ACHN (cell line): ENCODE results near the gene ADD3.
"Not testable (repeated sequence)": the region's sequence is repeated elsewhere in the genome, so short reads cannot be mapped to it uniquely, and the experiment has no call there.

Experiments
- DNase-seq: peaks from one replicate; pipeline ENCODE4 v3.0.0-alpha.2; 2015
- in situ Hi-C: cut with HindIII; loops from 2 replicates; pipeline ENCODE4 v1.10.0; 2017; ENCODE audit warnings: low sequenced_read_pairs, low pct_ligation_motif_present, low pct_unique_long_range_greater_than_20kb

Gene ADD3

GRCh38 chr10:110049889-110050591 is 42.3 kb downstream of the ADD3 start:
- DNase-seq, in situ Hi-C loops: not testable (repeated sequence)

GRCh38 chr10:110051487-110051886 is 43.7 kb downstream of the ADD3 start:
- no peak for DNase-seq
- in situ Hi-C loops = no loop called here

DNA sequence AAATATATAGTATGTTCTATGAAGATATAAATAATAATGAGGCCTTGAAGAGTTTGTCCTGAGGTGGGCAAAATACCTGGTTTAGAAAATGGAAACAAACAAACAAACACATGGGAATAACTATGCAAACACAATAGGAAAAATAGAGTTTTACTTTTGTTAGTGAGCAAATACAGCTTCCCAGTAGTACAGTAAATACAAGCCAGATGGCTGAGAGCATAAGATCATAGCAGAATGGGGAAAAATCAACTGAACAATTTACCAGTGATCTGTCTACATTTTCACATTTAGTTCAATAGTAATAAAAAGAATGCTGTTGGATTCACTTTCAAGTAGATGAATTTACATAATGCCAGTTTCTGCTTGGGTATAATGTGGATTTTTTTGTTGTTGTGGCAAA is 45.1 kb downstream of the ADD3 start:
- no peak for DNase-seq
- in situ Hi-C loops = no loop called here

- DNase-seq = no peak
- in situ Hi-C loops = no loop called here
These were observed 49.0 kb downstream of the ADD3 start for GRCh38 chr10:110056822-110057221.

DNA sequence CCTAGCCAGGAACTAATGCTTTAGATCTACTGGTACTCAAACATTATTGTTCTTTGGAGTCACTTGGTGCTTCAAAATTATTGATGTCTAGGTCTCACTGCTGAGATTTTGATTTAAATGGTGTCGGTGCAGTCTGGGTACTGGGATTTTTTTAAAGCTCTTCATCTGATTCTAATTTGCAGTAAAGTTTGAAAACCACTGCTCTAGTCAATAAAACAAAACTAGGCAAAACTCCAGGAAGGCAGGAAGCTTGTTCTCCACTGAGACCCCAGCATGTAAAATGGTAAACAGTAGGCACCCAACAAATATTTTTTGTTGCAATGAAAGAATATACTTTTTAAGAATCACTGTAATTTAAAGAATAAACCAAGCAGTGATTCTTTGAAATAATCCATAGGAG is 49.7 kb downstream of the ADD3 start:
- in situ Hi-C loops = no loop called here
- DNase-seq = no peak

- DNase-seq = no peak
- in situ Hi-C loops = no loop called here
These were observed 50.4 kb downstream of the ADD3 start for GRCh38 chr10:110058212-110058611.

DNA sequence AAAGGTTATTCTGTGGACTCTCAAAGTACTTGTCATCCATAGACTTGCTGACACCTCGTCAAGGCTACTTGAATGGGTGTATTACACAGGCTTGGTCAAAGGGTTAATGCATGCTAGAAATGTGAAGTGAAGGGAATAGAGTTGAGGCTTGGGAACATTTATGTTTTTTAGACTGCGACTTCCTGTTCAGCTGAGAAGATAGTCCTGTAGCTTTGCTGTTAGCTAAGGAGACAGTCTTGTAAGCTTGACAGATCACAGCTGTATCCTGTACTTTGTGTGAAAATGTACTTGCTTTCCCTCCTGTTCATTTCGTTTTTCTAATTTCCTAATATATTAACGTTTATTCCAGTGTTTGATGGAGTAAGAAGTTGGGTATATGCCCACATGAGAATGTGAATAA is 52.1 kb downstream of the ADD3 start:
- DNase-seq = no peak
- in situ Hi-C loops = no loop called here

DNA sequence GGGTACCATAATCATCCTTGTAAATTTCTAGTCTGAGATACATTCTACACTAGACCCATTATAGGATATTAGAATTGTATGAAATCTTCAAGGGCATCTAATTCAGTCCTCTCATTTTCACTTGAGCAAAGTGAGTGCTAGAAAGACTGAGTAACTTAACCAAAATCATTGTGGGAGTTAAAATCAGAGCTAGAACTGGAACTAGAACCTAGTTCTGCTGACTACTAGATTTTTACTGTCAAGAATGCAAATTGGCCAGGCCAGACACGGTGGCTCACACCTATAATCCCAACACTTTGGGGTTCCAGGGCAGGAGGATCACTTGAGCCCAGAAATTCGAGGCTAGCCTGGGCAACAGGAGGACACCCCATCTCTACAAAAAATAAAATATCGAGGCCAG is 53.9 kb downstream of the ADD3 start:
- DNase-seq = no peak
- in situ Hi-C loops = no loop called here

GRCh38 chr10:110065269-110065668 is 57.5 kb downstream of the ADD3 start:
- in situ Hi-C loops = no loop called here
- no peak for DNase-seq

DNA sequence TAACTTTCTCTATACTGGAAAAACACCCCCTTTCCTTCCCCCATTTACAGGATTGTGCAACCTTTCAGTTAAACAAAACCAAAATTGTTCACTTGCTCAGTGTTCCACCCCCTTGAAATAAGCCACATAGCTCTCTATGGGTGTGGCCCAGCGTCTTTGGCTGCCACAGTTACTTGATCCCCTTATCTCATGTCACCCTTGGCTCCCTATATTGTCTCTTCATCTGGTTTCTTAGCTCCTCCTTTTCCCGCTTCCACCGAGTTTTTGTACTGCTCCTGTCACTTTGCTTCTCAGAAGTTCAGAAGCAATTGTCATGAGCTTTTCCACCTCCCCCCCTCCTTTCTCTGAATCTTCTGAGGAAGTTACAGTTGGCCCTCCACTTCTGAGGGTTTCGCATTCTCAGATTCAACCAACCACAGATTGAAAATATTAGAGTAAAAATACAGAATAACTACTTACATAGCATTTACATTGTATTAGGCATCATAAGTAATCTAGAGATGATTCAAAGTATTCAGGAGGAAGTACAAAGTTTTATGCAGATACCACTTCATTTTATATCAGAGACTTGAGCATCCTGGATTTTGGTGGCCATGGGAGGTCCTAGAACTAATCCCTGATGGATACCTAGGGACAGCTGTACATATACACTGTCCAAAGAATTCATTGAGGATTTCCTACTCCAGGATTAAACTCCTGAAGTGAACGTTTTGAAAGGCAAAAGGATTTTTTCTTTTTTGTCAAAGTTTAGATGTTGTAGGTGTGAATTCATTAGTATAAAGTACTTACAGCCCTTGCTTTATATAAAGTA is 60.4 kb downstream of the ADD3 start:
- in situ Hi-C loops = no loop called here
- DNase-seq = no peak

- in situ Hi-C loops = no loop called here
- DNase-seq = no peak
These were observed 61.0 kb downstream of the ADD3 start for GRCh38 chr10:110068780-110069179.

DNA sequence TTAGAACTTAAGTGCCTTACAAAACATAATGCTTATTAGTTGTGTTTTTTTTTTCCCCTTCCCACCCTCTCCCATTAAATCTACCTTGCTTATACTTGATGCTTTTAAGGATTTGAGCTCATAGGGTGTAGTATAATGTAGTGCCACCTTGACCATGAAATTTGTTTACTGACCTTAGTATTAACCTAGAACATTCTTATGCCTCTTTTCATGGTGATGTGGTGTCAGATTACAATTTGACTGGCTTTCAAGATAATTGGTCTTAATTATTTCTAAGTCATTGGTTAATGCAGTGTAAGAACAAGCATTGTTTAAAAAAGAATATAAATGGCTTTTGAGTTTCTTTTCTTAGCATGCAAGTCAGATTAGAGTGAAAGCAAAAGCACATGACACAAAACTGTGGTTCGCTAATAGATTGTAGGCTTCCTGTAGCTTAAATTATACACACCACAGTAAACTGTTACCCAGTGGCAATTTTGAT is 61.8 kb downstream of the ADD3 start:
- in situ Hi-C loops = no loop called here
- no peak for DNase-seq

DNA sequence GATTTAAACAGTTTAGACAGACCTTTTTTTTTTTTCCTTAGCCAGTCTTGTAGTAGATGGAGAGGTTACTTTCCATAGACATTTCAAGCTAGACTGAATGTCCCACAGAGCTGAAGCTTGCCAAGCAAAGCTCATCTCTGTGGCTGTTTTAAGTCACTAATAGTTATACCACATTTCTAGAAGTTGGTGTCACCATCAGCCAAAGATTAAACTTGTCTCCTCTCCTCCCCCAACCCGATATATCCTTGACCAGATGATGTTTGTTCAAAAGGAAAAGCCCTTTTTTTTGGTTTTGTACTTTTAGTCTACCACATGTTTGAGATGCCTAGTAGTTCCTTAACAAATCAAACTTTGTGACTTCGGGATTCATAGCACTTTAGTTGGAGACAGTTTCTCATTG is 66.1 kb downstream of the ADD3 start:
- no peak for DNase-seq
- in situ Hi-C loops = no loop called here

DNA sequence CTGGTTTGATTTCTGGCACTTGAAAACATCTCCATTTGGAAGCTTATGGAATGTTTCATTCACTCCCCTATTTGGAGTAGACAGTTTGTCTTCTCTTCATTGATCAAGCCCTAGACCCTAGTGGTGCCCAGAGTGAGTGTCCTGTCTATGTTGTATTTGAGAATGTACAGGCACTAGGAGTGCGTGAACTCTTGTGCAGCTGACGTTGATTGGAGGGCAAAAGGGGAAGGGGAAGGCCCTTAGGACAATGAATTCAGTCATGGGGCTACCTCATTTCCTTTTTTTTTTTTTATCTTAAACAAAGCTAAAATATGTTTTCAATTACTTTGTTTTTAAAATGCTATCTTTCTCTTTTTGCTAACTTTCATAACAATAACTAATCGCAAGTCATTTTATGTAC is 66.5 kb downstream of the ADD3 start:
- DNase-seq = no peak
- in situ Hi-C loops = no loop called here

GRCh38 chr10:110074758-110075671 is 67.2 kb downstream of the ADD3 start:
- in situ Hi-C loops = no loop called here
- no peak for DNase-seq

DNA sequence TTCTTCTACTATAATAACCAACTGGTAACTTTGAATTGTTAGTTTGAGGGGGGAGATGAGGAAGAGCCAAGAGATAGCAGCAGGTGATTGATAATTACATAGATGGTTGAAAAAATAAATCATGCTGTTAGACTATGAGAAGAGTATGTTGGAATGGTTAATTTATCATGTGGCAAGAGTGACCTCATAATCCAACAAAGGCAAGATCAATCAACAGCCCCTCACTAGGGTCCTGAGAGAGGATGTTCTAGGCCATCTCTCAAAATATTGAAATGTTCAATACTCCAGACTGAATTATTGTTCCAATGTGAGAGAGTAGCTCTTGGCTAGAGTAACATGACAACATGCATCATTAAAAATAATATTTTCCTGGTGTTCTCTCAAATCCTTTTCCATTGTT is 67.9 kb downstream of the ADD3 start:
- in situ Hi-C loops = no loop called here
- no peak for DNase-seq

DNA sequence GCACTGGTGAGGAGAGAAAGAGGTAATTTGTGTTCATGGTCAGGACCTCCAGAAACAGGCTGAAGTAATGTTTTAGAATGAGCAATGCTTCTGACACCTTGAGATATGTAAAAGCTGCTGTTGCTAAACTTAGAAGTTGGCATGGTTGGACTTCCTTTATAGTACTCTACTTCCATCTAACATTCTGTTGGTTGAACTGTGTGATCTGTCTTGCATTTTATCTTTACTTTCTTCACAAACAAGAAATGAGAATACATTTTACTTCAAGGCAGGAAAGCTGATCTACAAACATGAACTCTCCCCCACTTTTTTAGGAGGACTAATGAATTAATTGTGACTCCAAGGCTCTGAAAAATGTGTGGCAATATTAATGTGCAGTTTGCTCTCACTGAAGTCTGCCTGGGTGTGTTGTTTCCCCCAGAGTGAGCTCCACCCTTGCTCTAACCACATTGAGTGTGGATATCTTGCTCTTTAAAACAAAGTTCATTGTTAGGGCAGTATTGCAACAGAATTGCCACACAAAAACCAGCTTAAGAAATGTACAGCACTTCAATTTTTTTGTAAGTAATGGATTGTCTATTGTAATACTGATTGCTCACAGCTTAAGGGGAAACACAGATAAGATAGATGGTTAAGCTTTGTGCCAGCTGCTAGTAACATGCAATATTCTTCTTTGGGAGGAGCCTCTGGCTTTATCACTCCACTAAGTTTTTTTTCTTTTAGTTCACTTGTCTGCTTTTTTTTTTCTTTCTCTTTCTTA is 69.0 kb downstream of the ADD3 start:
- in situ Hi-C loops = no loop called here
- no peak for DNase-seq

- DNase-seq = no peak
- in situ Hi-C loops = no loop called here
These were observed 69.8 kb downstream of the ADD3 start for GRCh38 chr10:110077436-110078130.
